ENCODE data around the gene VAPB.

Gene VAPB

DNA sequence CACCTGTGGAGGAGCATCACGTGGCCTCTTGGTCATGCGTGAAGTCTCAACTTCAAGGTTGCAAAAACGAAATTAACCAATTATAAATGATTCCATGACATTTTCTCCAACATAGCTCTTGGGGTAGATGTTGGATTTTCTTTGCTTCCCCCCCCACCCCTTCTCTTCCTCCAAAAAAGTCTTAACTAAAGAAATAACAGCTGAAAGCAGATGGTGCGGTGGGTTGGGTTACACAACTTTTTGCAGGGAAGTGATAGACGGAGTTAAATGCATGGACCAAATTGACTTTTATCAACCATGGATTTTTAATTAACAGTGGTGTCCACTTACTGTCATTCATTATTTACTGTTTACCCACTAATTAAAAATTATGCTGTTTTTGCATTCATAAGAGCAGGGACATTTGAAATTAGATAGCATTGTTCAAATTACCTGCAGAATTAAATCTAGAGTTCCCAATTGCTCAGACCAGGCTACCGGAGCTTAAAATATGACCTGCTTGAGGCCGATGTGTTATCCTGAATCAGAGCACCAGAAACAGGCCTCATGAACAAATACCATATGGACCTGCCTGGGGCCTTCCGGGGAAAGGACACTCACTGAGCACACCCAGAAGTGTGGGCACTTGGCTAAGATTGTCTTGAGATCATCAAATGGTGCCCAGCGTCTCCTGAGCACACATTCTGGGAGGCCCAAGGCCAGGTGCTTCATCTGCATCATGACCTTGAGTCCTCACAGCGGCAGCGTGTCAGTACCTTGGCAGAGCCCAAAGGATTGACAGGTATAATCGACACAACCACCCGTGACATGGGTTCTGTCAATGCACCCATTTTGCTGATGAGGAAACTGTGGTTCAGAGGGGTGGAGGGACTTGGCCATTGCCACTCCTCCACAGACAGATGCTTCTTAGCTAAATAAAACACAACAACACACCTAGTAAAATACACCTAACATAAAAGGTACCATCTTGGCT, 84.7 kb downstream of the VAPB start:
- ATAC-seq = no peak
- TF ChIP-seq GLIS3 (CRISPR knock-in tag; IDR thresholded peaks at IDR 0.05) (no peak), PPARA (CRISPR knock-in tag; IDR thresholded peaks at IDR 0.05; ENCODE audit: borderline replicate concordance) (no peak), SNAI2 (CRISPR knock-in tag; IDR thresholded peaks at IDR 0.05) (no peak), CSDC2 (CRISPR knock-in tag; IDR thresholded peaks at IDR 0.05) (no peak), OSR1 (CRISPR knock-in tag; IDR thresholded peaks at IDR 0.05) (no peak), ESRRG (CRISPR knock-in tag; IDR thresholded peaks at IDR 0.05) (no peak), RARB (CRISPR knock-in tag; IDR thresholded peaks at IDR 0.05) (no peak), TCF4 (CRISPR knock-in tag; IDR thresholded peaks at IDR 0.05; ENCODE audit: borderline replicate concordance) (no peak), ZNF8 (CRISPR knock-in tag; IDR thresholded peaks at IDR 0.05) (no peak), ZNF70 (CRISPR knock-in tag; IDR thresholded peaks at IDR 0.05) (no peak), ZFP3 (CRISPR knock-in tag; IDR thresholded peaks at IDR 0.05) (no peak), ISL1 (CRISPR knock-in tag; IDR thresholded peaks at IDR 0.05) (no peak), BACH2 (CRISPR knock-in tag; IDR thresholded peaks at IDR 0.05; ENCODE audit: borderline replicate concordance) (no peak)
- TF ChIP-seq, protein P1, sequence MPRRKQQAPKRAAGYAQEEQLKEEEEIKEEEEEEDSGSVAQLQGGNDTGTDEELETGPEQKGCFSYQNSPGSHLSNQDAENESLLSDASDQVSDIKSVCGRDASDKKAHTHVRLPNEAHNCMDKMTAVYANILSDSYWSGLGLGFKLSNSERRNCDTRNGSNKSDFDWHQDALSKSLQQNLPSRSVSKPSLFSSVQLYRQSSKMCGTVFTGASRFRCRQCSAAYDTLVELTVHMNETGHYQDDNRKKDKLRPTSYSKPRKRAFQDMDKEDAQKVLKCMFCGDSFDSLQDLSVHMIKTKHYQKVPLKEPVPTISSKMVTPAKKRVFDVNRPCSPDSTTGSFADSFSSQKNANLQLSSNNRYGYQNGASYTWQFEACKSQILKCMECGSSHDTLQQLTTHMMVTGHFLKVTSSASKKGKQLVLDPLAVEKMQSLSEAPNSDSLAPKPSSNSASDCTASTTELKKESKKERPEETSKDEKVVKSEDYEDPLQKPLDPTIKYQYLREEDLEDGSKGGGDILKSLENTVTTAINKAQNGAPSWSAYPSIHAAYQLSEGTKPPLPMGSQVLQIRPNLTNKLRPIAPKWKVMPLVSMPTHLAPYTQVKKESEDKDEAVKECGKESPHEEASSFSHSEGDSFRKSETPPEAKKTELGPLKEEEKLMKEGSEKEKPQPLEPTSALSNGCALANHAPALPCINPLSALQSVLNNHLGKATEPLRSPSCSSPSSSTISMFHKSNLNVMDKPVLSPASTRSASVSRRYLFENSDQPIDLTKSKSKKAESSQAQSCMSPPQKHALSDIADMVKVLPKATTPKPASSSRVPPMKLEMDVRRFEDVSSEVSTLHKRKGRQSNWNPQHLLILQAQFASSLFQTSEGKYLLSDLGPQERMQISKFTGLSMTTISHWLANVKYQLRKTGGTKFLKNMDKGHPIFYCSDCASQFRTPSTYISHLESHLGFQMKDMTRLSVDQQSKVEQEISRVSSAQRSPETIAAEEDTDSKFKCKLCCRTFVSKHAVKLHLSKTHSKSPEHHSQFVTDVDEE (CRISPR knock-in tag; IDR thresholded peaks at IDR 0.05) = no peak
- TF ChIP-seq, protein P2, sequence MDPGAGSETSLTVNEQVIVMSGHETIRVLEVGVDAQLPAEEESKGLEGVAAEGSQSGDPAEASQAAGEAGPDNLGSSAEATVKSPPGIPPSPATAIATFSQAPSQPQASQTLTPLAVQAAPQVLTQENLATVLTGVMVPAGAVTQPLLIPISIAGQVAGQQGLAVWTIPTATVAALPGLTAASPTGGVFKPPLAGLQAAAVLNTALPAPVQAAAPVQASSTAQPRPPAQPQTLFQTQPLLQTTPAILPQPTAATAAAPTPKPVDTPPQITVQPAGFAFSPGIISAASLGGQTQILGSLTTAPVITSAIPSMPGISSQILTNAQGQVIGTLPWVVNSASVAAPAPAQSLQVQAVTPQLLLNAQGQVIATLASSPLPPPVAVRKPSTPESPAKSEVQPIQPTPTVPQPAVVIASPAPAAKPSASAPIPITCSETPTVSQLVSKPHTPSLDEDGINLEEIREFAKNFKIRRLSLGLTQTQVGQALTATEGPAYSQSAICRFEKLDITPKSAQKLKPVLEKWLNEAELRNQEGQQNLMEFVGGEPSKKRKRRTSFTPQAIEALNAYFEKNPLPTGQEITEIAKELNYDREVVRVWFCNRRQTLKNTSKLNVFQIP (CRISPR knock-in tag; IDR thresholded peaks at IDR 0.05; ENCODE audit: borderline replicate concordance, low read depth) = no peak
- TF ChIP-seq, protein P3, sequence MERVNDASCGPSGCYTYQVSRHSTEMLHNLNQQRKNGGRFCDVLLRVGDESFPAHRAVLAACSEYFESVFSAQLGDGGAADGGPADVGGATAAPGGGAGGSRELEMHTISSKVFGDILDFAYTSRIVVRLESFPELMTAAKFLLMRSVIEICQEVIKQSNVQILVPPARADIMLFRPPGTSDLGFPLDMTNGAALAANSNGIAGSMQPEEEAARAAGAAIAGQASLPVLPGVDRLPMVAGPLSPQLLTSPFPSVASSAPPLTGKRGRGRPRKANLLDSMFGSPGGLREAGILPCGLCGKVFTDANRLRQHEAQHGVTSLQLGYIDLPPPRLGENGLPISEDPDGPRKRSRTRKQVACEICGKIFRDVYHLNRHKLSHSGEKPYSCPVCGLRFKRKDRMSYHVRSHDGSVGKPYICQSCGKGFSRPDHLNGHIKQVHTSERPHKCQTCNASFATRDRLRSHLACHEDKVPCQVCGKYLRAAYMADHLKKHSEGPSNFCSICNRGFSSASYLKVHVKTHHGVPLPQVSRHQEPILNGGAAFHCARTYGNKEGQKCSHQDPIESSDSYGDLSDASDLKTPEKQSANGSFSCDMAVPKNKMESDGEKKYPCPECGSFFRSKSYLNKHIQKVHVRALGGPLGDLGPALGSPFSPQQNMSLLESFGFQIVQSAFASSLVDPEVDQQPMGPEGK (CRISPR knock-in tag; IDR thresholded peaks at IDR 0.05; ENCODE audit: borderline replicate concordance) = no peak
- TF ChIP-seq, protein P4, sequence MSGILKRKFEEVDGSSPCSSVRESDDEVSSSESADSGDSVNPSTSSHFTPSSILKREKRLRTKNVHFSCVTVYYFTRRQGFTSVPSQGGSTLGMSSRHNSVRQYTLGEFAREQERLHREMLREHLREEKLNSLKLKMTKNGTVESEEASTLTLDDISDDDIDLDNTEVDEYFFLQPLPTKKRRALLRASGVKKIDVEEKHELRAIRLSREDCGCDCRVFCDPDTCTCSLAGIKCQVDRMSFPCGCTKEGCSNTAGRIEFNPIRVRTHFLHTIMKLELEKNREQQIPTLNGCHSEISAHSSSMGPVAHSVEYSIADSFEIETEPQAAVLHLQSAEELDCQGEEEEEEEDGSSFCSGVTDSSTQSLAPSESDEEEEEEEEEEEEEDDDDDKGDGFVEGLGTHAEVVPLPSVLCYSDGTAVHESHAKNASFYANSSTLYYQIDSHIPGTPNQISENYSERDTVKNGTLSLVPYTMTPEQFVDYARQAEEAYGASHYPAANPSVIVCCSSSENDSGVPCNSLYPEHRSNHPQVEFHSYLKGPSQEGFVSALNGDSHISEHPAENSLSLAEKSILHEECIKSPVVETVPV (CRISPR knock-in tag; IDR thresholded peaks at IDR 0.05) = no peak

DNA sequence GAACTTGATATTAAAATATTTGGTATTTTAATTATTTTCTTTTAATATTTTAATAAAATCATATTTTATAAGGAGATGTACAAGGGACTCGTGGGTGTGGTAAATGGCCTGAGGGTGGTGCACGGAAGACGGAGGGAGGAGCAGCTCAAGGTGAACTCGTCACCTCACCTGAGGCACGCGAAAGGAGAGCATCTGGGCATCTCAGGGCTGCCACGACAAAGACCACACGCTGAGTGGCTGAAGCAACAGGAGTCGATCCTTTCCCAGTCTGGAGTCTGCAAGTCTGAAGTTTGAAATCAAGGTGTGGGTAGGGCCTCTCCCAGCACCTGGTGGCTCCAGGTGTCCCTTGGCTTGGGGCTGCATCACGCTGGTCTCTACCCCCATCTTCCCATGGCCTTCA, 86.4 kb downstream of the VAPB start:
- no peak for ATAC-seq
- TF ChIP-seq ZNF70 (CRISPR knock-in tag; IDR thresholded peaks at IDR 0.05) = no peak
- TF ChIP-seq, protein P4 (CRISPR knock-in tag; IDR thresholded peaks at IDR 0.05) = no peak
- no peak for TF ChIP-seq GLIS3 (CRISPR knock-in tag; IDR thresholded peaks at IDR 0.05)
- no peak for TF ChIP-seq BACH2 (CRISPR knock-in tag; IDR thresholded peaks at IDR 0.05; ENCODE audit: borderline replicate concordance)
- TF ChIP-seq, protein P3 (CRISPR knock-in tag; IDR thresholded peaks at IDR 0.05; ENCODE audit: borderline replicate concordance) = no peak
- no peak for TF ChIP-seq ZNF565 (CRISPR knock-in tag; conservative IDR thresholded peaks at IDR 0.05; ENCODE audit: low read depth)
- TF ChIP-seq, protein P2 (CRISPR knock-in tag; IDR thresholded peaks at IDR 0.05; ENCODE audit: borderline replicate concordance, low read depth) = no peak
- TF ChIP-seq, protein P5, sequence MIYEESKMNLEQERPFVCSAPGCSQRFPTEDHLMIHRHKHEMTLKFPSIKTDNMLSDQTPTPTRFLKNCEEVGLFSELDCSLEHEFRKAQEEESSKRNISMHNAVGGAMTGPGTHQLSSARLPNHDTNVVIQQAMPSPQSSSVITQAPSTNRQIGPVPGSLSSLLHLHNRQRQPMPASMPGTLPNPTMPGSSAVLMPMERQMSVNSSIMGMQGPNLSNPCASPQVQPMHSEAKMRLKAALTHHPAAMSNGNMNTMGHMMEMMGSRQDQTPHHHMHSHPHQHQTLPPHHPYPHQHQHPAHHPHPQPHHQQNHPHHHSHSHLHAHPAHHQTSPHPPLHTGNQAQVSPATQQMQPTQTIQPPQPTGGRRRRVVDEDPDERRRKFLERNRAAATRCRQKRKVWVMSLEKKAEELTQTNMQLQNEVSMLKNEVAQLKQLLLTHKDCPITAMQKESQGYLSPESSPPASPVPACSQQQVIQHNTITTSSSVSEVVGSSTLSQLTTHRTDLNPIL (CRISPR knock-in tag; IDR thresholded peaks at IDR 0.05; ENCODE audit: low read depth) = no peak
- no peak for TF ChIP-seq ISL1 (CRISPR knock-in tag; IDR thresholded peaks at IDR 0.05)
- no peak for TF ChIP-seq ESRRG (CRISPR knock-in tag; IDR thresholded peaks at IDR 0.05)
- TF ChIP-seq SNAI2 (CRISPR knock-in tag; IDR thresholded peaks at IDR 0.05) = no peak
- TF ChIP-seq TOX (CRISPR knock-in tag; IDR thresholded peaks at IDR 0.05; ENCODE audit: borderline replicate concordance) = no peak
- TF ChIP-seq PPARA (CRISPR knock-in tag; IDR thresholded peaks at IDR 0.05; ENCODE audit: borderline replicate concordance) = no peak
- TF ChIP-seq ZFP30 (CRISPR knock-in tag; IDR thresholded peaks at IDR 0.05) = no peak
- no peak for TF ChIP-seq ZNF8 (CRISPR knock-in tag; IDR thresholded peaks at IDR 0.05)
- no peak for TF ChIP-seq OSR1 (CRISPR knock-in tag; IDR thresholded peaks at IDR 0.05)
